ENCODE results near the gene FOXL2NB.

GRCh38 chr3:138898301-138898700 is 48.7 kb upstream of the FOXL2NB start:
- TF ChIP-seq EZH2phosphoT487 (IDR thresholded peaks at IDR 0.05; ENCODE audit: borderline replicate concordance), result no peak
- TF ChIP-seq CTCF (conservative IDR thresholded peaks at IDR 0.05; ENCODE audit: low read length), result no peak

Data from Loucy (cell line).